HG03135 (cell line): Measurements from ENCODE around the gene TSSK1B.
"Not testable (repeated sequence)": the region's sequence is repeated elsewhere in the genome, so short reads cannot be mapped to it uniquely, and the experiment has no call there.

Experiments
- ATAC-seq: cut with Tn5 transposase; IDR thresholded peaks from one replicate; pipeline ENCODE4 v1.9.1; 2021; ENCODE audit warnings: mild to moderate bottlenecking, moderate library complexity; ENCODE audit not compliant: unreplicated experiment

Gene TSSK1B, protein sequence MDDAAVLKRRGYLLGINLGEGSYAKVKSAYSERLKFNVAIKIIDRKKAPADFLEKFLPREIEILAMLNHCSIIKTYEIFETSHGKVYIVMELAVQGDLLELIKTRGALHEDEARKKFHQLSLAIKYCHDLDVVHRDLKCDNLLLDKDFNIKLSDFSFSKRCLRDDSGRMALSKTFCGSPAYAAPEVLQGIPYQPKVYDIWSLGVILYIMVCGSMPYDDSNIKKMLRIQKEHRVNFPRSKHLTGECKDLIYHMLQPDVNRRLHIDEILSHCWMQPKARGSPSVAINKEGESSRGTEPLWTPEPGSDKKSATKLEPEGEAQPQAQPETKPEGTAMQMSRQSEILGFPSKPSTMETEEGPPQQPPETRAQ

DNA sequence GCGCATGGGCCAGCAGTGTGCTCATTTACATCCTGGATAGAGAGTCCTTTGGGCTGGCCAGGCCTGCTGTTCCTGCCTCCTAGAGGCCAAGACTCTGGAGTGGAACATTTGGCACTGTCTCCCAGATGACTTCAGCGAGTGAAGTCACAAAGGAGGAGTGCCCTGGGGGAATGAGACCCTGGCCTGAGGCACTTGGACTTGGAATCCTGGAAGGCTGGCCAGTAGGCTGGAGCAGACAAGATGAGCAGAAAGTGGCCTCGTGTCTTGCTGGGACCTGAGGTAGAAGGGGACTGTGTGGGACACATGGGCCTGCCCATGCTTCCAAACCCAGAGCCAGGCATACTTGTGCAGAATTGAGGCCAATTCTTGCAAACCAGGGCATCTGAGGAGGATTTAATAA, at the start of gene TSSK1B:
Gene TSSK1B, minus strand, starts transcription at position 101 of the 400 bp plus-strand sequence. CDS start 150 bp downstream, outside the sequence.
- ATAC-seq, result no peak

DNA sequence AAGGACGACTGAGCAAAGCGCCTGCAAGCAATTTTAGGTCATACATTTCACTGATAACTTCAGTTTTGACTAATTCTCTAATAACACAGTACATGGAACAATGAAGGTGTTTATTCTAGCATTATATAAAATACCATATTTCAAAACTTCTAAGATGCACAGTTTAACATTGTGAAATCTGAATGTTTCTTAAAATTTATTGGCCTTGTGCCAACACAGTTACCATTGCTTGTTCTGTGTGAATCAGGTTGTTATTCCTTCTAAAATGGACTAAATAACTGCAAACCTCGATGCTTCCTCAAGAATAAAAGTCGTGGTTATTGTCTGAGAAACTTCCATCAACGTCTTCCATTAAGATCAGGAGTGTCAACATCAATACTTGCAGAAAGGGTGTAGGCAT, 45.5 kb upstream of the TSSK1B start:
- ATAC-seq, result no peak

- no peak for ATAC-seq
Measured at GRCh38 chr5:113478691-113479090, 43.9 kb upstream of the TSSK1B start.

DNA sequence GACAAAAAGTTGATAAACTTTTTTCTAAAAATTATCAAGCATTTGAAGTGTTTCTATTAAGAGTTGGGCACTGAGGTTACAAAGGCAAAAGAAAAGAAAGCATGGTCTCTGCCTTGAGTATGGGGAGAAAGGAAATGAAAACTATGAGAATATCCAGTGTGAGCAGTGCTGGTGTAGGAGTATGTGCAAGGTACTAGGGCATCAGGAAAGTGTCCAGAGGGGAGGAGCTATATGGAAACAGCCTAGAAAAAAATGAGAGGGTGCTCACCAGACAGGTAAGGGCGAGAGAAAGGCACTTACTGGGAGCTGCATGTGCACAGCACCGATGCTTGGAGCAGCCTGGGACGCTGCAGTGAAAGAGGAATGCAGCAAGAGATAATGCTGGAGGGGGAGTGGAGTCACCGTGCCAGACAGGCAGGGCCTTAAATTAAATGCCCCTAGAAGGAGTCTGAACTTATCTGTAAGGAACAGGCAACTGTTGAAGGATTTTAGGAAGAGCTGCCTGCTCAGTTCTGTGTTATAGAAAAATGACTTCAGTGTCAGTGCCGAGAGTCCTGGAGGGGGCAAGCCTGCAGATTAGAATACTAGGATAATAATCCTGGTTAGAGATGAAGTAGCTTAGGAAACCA, 39.4 kb upstream of the TSSK1B start:
- ATAC-seq, result no peak

GRCh38 chr5:113463032-113463431, 28.2 kb upstream of the TSSK1B start:
- no peak for ATAC-seq

DNA sequence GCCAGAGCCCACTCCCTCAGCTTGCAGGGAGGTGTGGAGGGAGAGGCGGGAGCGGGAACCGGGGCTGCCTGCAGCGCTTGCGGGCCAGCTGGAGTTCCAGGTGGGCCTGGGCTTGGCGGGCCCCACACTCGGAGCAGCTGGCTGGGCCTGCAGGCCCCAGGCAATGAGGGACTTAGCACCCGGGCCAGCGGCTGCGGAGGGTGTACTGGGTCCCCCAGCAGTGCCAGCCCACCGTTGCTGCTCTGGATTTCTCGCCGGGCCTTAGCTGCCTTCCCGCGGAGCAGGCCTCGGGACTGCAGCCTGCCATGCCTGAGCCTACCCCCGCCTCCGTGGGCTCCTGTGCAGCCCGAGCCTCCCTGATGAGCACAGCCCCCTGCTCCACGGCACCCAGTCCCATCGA, 22.3 kb upstream of the TSSK1B start:
- ATAC-seq, result not testable (repeated sequence)

GRCh38 chr5:113452941-113453340, 18.2 kb upstream of the TSSK1B start:
- no peak for ATAC-seq

DNA sequence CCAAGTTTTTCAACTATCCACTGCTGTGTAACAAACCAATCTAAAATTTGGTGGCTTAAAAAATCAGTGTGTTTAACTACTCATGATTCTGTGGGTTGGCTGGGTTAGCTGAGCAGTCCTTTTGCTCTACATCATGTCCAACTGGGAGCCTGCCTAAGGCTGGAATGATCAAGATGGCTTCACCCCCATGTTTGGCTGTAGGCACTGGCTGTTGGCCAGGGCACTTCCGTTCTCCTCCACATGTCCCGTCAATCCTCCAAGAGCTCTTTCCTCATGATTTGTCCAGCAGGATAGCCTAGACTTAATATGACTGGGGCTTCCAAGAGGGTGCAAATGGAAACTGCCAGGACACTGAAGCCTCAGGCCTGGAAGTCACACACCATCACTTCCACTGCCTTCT, 17.0 kb upstream of the TSSK1B start:
- no peak for ATAC-seq

DNA sequence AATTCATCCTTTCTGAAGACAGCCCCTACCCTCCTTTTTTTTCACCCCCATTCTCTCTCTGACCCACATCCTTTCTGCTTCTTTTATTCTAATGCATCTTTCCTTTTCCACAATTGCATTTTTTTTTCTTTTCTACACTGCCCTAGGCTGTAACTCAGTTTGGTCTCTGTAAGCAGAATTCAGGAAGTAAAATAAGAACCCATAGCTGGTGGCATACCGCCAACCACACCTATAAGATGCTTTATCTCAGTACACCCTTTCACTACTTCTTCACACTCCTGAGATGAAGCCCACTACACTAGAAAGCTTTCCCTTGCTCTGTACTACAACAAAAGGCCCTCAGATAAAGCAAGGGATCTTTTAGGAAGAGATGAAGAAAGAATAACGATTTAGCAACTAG, 16.1 kb upstream of the TSSK1B start:
- ATAC-seq, result no peak

- no peak for ATAC-seq
Measured at GRCh38 chr5:113450462-113450861, 15.7 kb upstream of the TSSK1B start.

DNA sequence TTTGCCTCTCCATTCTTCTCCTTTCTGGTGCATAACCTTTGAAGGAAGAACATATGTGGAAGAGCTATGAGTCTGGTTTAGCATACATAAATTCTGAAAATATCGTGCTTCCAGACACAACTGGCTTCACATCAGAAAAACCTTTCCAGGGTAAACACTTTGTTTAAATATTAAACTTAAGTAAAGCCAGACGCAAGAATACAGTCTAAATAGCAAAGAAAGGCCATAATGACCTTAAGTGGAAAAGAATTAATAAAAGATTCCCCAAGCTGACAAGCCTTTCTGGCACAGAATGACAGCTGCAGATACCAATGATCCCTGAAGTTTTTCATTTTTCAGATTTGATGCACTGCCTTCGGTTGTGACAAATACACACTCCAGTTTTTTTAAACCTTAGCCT, 13.5 kb upstream of the TSSK1B start:
- no peak for ATAC-seq

- no peak for ATAC-seq
Measured at GRCh38 chr5:113447498-113448050, 12.8 kb upstream of the TSSK1B start.

DNA sequence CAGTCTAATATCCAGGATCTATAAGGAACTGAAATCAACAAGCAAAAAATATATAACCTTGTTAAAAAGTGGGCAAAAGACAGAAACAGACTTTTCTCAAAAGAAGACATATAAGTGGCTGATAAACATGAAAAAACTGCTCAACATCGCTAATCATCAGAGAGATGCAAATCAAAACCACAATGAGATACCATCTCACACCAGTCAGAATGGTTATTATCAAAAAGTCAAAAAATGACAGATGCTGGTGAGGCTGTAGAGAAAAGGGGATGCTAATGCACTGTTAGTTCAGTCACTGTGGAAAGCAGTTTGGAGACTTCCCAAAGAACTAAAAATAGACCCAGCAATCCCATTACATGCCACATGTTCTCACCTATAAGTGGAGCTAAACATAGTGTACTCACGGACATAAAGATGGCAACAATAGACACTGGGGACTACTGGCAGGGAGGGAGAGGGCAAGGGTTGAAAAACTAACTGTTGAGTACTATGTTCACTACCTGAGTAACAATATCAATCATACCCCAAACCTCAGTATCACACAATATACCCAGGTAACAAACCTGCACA, 11.7 kb upstream of the TSSK1B start:
- no peak for ATAC-seq

GRCh38 chr5:113437111-113437510, 2.3 kb upstream of the TSSK1B start:
- ATAC-seq, result no peak

DNA sequence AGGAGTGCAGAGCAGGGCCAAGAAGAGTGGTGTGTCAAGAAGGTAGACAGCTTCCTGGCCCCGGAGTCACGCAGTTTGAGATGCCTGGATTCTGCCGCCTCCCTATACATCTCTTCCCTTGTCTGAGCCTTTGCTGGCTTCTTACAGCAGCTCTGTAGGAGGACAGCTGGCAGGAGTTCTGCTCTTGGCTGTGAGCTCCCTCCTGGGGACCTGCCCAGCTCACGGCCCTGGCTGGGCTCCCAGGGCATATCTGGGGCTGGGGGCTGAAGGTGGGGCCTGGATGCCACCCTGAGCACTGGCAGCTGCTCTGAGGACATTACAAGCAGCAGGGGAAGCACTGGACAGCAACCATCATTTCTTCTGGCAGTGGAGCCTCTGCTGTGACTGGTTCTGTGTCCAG, 786 bp upstream of the TSSK1B start:
- no peak for ATAC-seq

DNA sequence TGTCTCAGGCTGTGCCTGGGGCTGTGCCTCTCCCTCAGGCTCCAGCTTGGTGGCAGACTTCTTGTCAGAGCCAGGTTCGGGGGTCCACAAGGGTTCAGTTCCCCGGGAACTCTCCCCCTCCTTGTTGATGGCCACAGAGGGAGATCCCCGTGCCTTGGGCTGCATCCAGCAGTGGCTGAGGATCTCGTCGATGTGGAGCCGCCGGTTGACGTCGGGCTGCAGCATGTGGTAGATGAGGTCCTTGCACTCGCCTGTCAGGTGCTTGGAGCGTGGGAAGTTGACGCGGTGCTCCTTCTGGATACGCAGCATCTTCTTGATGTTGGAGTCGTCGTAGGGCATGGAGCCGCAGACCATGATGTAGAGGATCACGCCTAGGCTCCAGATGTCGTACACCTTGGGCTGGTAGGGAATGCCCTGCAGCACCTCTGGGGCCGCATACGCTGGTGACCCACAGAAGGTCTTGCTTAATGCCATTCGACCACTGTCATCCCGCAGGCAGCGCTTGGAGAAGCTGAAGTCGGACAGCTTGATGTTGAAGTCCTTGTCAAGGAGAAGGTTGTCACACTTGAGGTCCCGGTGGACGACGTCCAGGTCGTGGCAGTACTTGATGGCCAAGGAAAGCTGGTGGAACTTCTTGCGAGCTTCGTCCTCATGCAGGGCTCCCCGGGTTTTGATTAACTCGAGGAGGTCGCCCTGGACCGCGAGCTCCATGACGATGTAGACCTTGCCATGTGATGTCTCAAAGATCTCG, 752 bp downstream of the TSSK1B start:
- ATAC-seq, result no peak

- no peak for ATAC-seq
Measured at GRCh38 chr5:113433071-113433470, 1.7 kb downstream of the TSSK1B start.

DNA sequence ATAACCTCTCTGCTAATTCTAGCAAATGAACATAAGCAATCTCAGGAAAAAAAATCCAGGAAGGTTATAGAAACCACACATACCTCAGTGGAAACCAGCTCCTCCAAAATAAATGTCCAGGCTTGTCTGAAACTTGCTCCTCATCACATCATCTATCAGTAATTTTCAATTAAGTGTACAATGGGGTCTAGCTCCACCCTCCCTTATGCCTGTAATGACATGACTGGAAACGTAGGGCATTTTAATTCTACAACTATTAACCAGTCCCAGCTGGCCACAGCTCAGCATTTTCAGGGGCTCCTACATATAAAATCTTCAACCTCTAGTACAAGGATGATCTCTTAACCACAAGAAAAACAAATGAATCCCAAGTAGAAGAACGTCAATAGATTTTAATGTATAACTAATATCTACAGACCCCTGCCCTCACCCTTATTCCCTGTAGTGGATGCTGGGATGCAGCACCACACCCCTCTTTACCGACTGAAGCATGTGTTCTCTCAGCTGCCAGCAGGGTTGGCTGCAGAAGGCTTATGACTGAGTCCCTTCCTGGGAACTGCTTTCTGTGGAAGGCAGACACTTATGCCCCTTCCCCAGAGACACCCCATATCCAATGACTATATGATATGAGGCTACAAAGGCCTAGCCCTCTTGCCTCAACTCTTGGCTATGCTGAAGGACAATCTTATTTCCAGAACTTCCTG, 6.8 kb downstream of the TSSK1B start:
- ATAC-seq, result no peak

DNA sequence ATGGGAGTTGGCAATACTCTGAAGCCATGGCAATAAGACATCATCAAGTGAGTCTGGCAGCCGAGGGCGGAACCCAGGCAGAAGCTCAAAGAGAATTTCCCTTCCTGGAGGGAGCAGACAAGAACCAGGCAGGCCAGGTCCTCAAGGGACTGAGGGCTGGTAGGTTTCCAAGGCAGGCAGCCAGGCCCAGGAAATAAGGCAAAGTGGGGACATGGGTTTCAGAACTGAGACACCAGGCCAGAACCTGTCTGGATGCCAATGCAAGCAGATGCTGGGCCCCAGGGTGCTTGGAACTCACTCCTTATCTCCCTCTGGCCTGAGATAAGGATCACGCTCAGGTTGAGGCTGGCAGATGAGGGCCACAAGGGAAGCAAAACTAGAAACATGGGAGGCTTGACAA, 8.9 kb downstream of the TSSK1B start:
- no peak for ATAC-seq

GRCh38 chr5:113421693-113422092, 13.1 kb downstream of the TSSK1B start:
- no peak for ATAC-seq

DNA sequence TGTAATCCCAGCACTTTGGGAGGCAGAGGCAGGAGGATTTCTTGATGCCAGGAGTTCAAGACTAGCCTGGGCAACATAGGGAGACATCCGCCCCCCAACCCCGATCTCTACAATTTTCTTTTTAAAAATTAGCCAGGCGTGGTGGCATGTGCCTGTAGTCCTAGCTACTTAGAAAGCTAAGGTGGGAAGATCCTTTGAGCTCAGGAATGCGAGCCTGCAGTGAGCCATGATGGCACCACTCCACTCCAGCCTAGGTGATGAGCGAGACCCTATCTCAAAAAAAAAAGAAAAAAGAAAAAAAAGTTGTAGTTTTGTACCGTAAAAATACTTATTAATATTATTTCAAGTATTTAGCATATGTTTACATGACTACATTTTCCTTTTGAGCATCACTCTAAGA, 29.3 kb downstream of the TSSK1B start:
- no peak for ATAC-seq
